HG03139 (cell line): ENCODE results near the gene EHF.
"Not testable (repeated sequence)": the region's sequence is repeated elsewhere in the genome, so short reads cannot be mapped to it uniquely, and the experiment has no call there.

Experiments
- ATAC-seq: cut with Tn5 transposase; IDR thresholded peaks from one replicate; pipeline ENCODE4 v1.9.1; 2021; ENCODE audit not compliant: unreplicated experiment

EHF gene

GRCh38 chr11:34665077-34665835 lies 44.4 kb downstream of the EHF start:
- no peak for ATAC-seq

GRCh38 chr11:34667810-34668582 lies 47.1 kb downstream of the EHF start:
- ATAC-seq: no peak

- ATAC-seq: no peak
Observed at GRCh38 chr11:34668583-34669053, 47.7 kb downstream of the EHF start.

- no peak for ATAC-seq
Observed at GRCh38 chr11:34669458-34669857, 48.6 kb downstream of the EHF start.

GRCh38 chr11:34671117-34671516 lies 50.2 kb downstream of the EHF start:
- ATAC-seq: no peak

GRCh38 chr11:34671946-34672345 lies 51.1 kb downstream of the EHF start:
- ATAC-seq: no peak

GRCh38 chr11:34674038-34674437 lies 53.1 kb downstream of the EHF start:
- no peak for ATAC-seq

GRCh38 chr11:34676227-34676626 lies 55.3 kb downstream of the EHF start:
- ATAC-seq: no peak

GRCh38 chr11:34679681-34680080 lies 58.8 kb downstream of the EHF start:
- ATAC-seq: no peak

- no peak for ATAC-seq
Observed at GRCh38 chr11:34680206-34680605, 59.3 kb downstream of the EHF start.

GRCh38 chr11:34680918-34681586 lies 60.2 kb downstream of the EHF start:
- ATAC-seq: no peak

GRCh38 chr11:34682825-34683224 lies 61.9 kb downstream of the EHF start:
- ATAC-seq: no peak

- ATAC-seq: no peak
Observed at GRCh38 chr11:34683396-34683795, 62.5 kb downstream of the EHF start.

- no peak for ATAC-seq
Observed at GRCh38 chr11:34685864-34686263, 65.0 kb downstream of the EHF start.

GRCh38 chr11:34692299-34692698 lies 71.4 kb downstream of the EHF start:
- not testable (repeated sequence) for ATAC-seq

GRCh38 chr11:34696862-34697261 lies 76.0 kb downstream of the EHF start:
- no peak for ATAC-seq

- ATAC-seq: no peak
Observed at GRCh38 chr11:34706709-34707461, 86.0 kb downstream of the EHF start.

GRCh38 chr11:34707462-34707840 lies 86.6 kb downstream of the EHF start:
- no peak for ATAC-seq
